ENCODE measurements around the gene BRINP1. TPM values are rescaled to one million over a fixed set of nuclear protein-coding genes. Genes with fewer than 3 reads are reported as not detected.

The BRINP1 gene
- total and polyA plus RNA-seq, 10 of the 15 experiments (the other 5 are each of a cell fraction or from before 2014, with no cell fraction given) = not detected

DNA sequence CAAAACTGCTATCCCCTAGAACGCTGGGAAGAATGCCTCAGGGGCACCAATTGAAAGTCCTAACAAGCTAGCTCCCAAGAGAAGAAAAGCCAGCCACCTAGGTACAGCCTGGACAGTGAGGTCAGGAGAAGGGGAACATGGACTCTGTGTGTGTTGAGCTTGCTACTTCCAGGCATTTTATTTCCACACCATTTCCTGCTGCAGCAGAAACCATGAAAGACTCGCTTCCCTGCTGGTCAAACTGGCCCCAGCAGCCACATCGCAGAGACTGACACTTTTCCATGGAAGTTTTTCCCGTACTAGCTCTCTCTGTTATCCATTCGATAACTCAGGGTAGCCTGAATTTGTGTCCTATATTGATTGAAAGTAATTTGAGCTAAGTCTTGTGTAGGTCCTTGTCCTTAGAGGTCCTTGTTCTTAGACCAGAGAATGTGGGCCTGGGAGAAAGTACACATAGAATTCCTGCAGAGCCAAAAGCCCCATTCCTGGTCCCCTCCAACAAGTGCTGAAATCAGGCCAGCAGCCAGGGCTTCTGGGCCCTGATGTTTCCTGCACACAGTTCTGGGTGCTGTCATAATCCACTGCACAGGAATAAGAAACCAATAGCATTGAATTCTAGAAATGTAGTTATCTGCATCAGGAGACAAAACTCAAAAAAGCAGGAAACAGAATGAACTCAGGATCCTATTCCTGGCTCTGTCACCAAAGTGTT, 96.6 kb downstream of the BRINP1 start (continued):
- TF ChIP-seq, protein P1, sequence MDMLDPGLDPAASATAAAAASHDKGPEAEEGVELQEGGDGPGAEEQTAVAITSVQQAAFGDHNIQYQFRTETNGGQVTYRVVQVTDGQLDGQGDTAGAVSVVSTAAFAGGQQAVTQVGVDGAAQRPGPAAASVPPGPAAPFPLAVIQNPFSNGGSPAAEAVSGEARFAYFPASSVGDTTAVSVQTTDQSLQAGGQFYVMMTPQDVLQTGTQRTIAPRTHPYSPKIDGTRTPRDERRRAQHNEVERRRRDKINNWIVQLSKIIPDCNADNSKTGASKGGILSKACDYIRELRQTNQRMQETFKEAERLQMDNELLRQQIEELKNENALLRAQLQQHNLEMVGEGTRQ (IDR thresholded peaks at IDR 0.05; ENCODE audit: borderline replicate concordance, low read depth, low read length) = no peak
- TF ChIP-seq TCF12 (IDR thresholded peaks at IDR 0.05; ENCODE audit: low read depth, low read length) (no peak), CREB1 (IDR thresholded peaks at IDR 0.05; ENCODE audit: low read depth) (no peak), SUZ12 (IDR thresholded peaks at IDR 0.05; ENCODE audit: unreplicated experiment) (no peak)

GRCh38 chr9:119268985-119269384, 100.2 kb downstream of the BRINP1 start:
- ChIA-PET CTCF (no interaction called here), RAD21 (ENCODE audit: unreplicated experiment) (no interaction called here), SMC1A (ENCODE audit: uncharacterized antibody, unreplicated experiment) (no interaction called here), POLR2A (no interaction called here)
- H3K4me1 ChIP-seq (ENCODE audit: control insufficient read depth, insufficient read depth, low read length) = no peaks in the 10 kb centered on the region
- no peak overlapping the region for H3K4me2 ChIP-seq (ENCODE audit: control insufficient read depth, insufficient read depth)
- WGBS (ENCODE audit: insufficient coverage, insufficient replicate concordance, low lambda C conversion rate, missing lambda C conversion rate) = 2% methylated on average over 3 of the region's 3 CpGs
- no peaks in the 10 kb centered on the region for H3K36me3 ChIP-seq (ENCODE audit: control insufficient read depth in 2 of 2, insufficient read depth in 2 of 2, low read length in 1 of 2)
- H3K9me3 ChIP-seq (replicated peaks; ENCODE audit: control insufficient read depth, insufficient read depth, low read length) = no peaks in the 10 kb centered on the region
- no peak overlapping the region for H3K4me3 ChIP-seq
- H3K27ac ChIP-seq (ENCODE audit: control insufficient read depth, insufficient read depth) = no peak overlapping the region
- no peaks in the 10 kb centered on the region; a peak in 2 of 4 replicates for H3K27me3 ChIP-seq (replicated peaks in 1 of 2; ENCODE audit: control insufficient read depth in 2 of 2, insufficient read depth in 2 of 2, low read length in 1 of 2)
- no peaks in the 10 kb centered on the region for H3K79me2 ChIP-seq (ENCODE audit: control insufficient read depth, insufficient read depth, low read length)
- DNase-seq (ENCODE audit: low read depth, low spot score) = no peak
- no TSS peak for BruUV-seq (replicated peaks)
- H2AFZ ChIP-seq (ENCODE audit: control insufficient read depth, low read depth, low read length) = no peak overlapping the region
- ATAC-seq = no peak
- in situ Hi-C loops (cut with MboI) = no loop called here
- no peak overlapping the region for H3K9ac ChIP-seq (ENCODE audit: control insufficient read depth, insufficient read depth, low read length)
- TF ChIP-seq ZNF622 (IDR thresholded peaks at IDR 0.05) = no peak
- FAIRE-seq = no peak
- intact Hi-C loops (cut with micrococcal nuclease; ENCODE audit: unreplicated experiment) = no loop called here
- no peaks in the 10 kb centered on the region for H4K20me1 ChIP-seq (ENCODE audit: control insufficient read depth, insufficient read depth)

All from GM12878 (cell line).